ENCODE measurements around the gene RGL2.
"Not testable (repeated sequence)": the region's sequence is repeated elsewhere in the genome, so short reads cannot be mapped to it uniquely, and the experiment has no call there.

The RGL2 gene

DNA sequence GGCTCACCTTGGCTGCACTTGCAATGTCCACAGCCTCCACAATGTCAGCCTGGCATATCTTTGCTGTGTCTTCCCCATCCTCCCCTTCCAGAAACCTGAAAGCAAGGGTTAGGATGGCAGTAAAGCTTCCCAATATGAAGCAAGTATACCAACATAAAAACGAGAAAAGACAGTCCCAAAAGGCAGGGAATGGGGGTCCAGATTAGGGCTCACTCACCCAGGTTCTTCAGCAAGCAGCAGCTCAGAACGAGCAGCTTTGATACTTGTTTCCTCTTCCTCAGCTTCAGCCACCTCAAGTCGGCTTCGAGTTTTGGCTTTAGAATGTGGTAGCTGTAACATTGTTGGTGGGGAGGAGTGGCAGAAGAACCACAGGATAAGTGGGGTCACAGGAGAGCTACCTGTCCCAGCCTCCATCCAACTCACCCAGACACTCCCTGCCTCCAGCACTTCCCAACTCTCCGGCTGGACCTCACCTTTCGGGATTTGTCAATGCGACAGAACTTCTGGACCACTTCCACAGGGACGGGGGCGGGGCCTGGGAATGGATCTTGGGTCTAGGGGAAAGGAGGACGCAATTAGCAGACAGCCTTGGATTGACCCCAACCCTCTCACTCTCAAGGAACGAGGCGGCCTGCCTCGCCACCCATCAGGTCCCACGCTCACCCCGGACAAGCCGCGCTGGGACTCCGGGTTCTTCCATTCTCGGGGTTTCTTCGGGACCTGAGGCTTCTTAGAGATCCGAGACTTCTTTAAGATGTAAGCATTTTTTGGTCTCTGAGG, 10.4 kb downstream of the RGL2 start:
- H3K4me3 ChIP-seq (replicated peaks; ENCODE audit: low read depth, low read length), result peak overlapping the region; percentile 77
- TF ChIP-seq, protein P1, sequence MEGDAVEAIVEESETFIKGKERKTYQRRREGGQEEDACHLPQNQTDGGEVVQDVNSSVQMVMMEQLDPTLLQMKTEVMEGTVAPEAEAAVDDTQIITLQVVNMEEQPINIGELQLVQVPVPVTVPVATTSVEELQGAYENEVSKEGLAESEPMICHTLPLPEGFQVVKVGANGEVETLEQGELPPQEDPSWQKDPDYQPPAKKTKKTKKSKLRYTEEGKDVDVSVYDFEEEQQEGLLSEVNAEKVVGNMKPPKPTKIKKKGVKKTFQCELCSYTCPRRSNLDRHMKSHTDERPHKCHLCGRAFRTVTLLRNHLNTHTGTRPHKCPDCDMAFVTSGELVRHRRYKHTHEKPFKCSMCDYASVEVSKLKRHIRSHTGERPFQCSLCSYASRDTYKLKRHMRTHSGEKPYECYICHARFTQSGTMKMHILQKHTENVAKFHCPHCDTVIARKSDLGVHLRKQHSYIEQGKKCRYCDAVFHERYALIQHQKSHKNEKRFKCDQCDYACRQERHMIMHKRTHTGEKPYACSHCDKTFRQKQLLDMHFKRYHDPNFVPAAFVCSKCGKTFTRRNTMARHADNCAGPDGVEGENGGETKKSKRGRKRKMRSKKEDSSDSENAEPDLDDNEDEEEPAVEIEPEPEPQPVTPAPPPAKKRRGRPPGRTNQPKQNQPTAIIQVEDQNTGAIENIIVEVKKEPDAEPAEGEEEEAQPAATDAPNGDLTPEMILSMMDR (IDR thresholded peaks at IDR 0.05; ENCODE audit: low read depth, low read length, missing control alignments), result no peak
- no peak for DNase-seq (ENCODE audit: extremely low read depth, low read depth)

DNA sequence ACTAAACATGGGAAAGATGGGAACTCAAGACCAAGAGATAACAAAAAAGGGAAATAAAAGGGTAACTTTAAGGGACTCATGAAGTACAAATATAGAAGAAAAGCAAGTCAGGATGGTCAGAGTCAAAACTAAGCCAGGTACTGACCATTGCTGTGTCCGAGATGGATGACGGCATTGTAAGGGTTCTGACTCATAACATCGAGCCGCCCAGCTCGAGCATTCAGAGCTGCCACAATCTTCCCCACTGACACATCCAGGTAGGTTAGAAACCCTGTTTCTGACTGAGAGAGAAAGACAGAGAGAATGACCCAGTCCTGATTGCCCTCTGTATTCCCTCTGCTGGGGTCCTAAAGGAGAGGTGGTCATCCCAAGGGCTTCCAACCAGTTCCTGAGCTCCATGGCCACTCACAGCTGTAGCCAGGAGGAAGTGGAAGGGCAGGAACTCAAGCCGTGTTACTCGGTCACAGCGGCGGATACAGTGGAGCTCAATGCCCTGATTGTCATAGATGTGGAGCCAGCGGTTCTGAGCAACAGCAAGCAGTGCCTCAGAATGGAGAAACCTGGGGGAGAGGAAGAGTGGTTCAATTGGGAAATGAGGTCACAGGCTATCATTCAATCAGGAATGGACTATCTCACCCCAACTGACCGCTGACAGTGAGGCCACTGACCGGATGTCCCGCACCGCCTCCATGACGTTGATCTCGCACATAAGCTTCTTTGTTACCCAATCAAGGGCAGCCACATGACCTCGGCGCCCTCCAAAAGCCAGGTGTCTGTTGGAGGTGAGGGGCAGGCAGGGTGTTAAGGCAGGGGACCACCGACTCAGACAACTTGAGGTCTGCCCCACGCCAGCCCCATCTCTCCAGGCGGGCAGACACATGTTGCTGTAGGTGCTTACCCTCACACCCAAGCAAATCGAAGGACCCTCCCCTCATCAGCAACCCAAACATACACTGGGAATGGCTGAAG, 11.5 kb downstream of the RGL2 start:
- H3K4me3 ChIP-seq (replicated peaks; ENCODE audit: low read depth, low read length), result peak overlapping the region; percentile 77
- no peak for DNase-seq (ENCODE audit: extremely low read depth, low read depth)
- TF ChIP-seq, protein P1 (IDR thresholded peaks at IDR 0.05; ENCODE audit: low read depth, low read length, missing control alignments), result no peak

DNA sequence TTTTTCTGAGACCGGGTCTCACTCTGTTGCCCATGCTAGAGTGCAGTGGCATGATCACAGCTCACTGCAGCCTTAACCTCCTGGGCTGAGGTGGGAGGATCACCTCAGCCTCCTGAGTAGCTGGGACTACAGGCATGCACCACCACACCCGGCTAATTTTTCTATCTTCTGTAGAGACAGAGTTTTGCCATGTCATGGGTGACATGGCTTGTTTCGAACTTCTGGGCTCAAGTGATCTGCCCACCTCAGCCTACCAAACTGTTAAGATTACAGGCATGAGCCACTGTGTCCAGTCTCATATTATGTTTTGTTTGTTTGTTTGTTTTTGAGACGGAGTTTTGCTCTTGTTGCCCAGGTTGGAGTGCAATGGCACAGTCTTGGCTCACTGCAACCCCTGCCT, 13.5 kb downstream of the RGL2 start:
- DNase-seq (ENCODE audit: extremely low read depth, low read depth); H3K4me3 ChIP-seq (replicated peaks; ENCODE audit: low read depth, low read length): not testable (repeated sequence)

DNA sequence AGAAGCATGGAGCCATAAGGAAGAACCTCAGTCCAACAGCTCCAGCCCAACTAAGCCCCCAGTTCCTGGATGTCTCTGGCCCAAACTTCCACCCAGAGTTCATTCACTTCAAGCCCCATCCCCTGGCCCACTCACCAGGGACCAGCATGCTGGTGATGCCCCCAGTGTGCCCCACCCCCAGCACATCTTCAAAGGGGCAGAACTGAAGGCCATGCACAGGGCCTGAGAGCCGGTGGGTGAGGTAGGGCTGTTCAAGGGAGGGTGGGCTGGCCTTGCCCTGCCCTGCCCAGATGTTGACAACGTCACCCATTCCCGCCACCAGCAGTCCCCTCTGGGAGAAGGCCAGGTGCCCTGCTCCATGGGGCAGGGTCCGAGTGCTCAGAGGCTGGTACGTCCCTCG, 18.2 kb downstream of the RGL2 start:
- H3K4me3 ChIP-seq (replicated peaks; ENCODE audit: low read depth, low read length), result no peak overlapping the region
- no peak for DNase-seq (ENCODE audit: extremely low read depth, low read depth)
- TF ChIP-seq, protein P1 (IDR thresholded peaks at IDR 0.05; ENCODE audit: low read depth, low read length, missing control alignments), result no peak

DNA sequence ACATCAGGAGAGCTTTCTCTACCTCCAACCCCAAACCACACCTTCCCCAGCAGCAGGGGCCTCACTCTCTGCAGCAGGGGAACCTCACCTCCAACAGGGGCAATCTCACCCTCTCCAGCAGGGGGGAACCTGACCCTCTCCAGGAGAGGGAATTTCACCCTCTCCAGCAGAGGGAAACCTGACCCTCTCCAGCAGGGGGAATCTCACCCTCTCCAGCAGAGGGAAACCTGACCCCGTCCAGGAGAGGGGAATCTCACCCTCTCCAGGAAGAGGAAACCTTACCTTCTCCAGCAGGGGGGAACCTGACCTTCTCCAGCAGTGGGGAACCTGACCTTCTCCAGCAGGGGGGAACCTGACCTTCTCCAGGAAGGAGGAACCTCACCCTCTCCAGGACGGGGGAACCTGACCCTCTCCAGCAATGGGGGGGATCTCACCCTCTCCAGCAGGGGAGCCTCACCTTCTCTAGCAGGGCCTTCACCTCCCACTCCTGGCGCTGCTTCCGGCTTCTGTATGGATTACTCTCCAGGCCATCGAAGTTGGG, 18.7 kb downstream of the RGL2 start:
- no peak for DNase-seq (ENCODE audit: extremely low read depth, low read depth)
- no peak overlapping the region for H3K4me3 ChIP-seq (replicated peaks; ENCODE audit: low read depth, low read length)
- TF ChIP-seq, protein P1 (IDR thresholded peaks at IDR 0.05; ENCODE audit: low read depth, low read length, missing control alignments), result peak; percentile 87

DNA sequence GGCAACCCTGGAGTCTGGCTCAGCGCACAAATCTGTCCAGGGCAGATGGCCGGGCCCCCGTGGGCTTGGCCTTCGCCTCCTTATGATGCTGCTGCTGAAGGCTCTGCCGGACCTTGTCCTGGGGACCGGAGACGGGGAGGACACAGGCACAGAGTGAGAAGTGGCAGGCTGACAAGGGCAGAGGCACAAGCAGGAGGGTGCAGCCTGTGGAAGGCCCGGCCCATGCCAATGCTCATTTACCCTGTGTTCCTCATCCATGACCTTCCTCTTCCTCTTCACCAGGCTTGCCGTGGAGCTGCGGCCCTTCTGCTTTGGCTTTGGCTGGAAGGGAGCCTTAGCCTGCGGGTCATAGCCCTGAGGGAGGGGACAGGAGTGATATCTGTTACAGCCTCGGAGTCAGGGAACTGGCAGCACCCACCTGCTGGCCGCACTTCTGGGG, 19.5 kb downstream of the RGL2 start:
- TF ChIP-seq, protein P1 (IDR thresholded peaks at IDR 0.05; ENCODE audit: low read depth, low read length, missing control alignments), result no peak
- DNase-seq (ENCODE audit: extremely low read depth, low read depth), result no peak

DNA sequence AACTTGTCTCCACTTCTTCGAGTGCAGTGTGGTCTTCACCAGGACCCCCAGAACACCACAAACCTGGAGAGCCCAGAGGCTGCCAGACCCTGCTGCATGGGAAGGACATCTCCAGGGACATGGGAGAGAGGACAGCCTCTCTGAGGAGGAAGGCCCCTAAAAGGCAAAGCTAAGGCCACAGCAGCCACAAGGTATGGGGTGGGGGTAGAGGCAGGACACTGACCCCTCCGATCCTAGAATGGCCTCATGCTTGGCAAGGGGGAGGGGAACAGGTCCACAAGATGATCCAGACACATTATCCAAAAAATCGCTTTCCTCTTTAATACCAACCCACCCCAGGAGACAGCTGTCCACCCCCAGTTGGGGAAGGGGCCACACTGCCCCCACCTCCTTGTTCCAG, 19.9 kb downstream of the RGL2 start:
- DNase-seq (ENCODE audit: extremely low read depth, low read depth), result no peak
- H3K4me3 ChIP-seq (replicated peaks; ENCODE audit: low read depth, low read length), result no peak overlapping the region

More for the DNA sequence above, 19.5 kb downstream of the RGL2 start:
- no peak overlapping the region for H3K4me3 ChIP-seq (replicated peaks; ENCODE audit: low read depth, low read length)

More for the DNA sequence above, 19.9 kb downstream of the RGL2 start:
- TF ChIP-seq, protein P1 (IDR thresholded peaks at IDR 0.05; ENCODE audit: low read depth, low read length, missing control alignments), result no peak

Data from HFF-Myc (cell line).